ENCODE results near the gene CPAMD8. TPM values are rescaled to one million over a fixed set of nuclear protein-coding genes. Genes with fewer than 3 reads are reported as not detected.

CPAMD8 gene
- total and polyA plus RNA-seq, 2 of the 8 experiments (the other 6 are each of a cell fraction or from before 2014, with no cell fraction given): 6.1 to 9.2 TPM

GRCh38 chr19:16978839-16979802 is 47.5 kb downstream of the CPAMD8 start:
- DNase-seq (ENCODE audit: low read depth in 1 of 2, low spot score in 2 of 2): no peak
- Histone ChIP-seq H3K79me1 (ENCODE audit: low read depth, low read length) (no peaks in the 10 kb centered on the region), H2BK120ac (replicated peaks; ENCODE audit: low read depth, low read length) (no peak overlapping the region), H3K27ac (ENCODE audit: low read depth, low read length) (no peak overlapping the region), H3K23me2 (ENCODE audit: low read depth, low read length) (peaks cover 10% of the 10 kb centered on the region; the same call in 1 of the 2 replicates), H3K27me3 (replicated peaks in 1 of 4; ENCODE audit: control insufficient read depth in 3 of 4, extremely low read depth in 1 of 4, insufficient read depth in 3 of 4, low read length in 3 of 4) (no peaks in the 10 kb centered on the region), H3K4me2 (ENCODE audit: insufficient read depth in 1 of 2, low read depth in 2 of 2, low read length in 2 of 2) (no peak overlapping the region), H2BK5ac (ENCODE audit: low read depth, low read length) (no peak overlapping the region), H3K18ac (ENCODE audit: extremely low read depth, low read length) (no peak overlapping the region), H3K9me3 (ENCODE audit: insufficient read depth in 2 of 2, low read depth in 1 of 2, low read length in 1 of 2) (peaks cover 0 to 2% of the 10 kb centered on the region in 2 experiments; a peak in 1 of 4 replicates), H3K36me3 (ENCODE audit: control insufficient read depth in 2 of 4, insufficient read depth in 4 of 4, low read length in 3 of 4) (no peaks in the 10 kb centered on the region), H2BK15ac (ENCODE audit: low read length) (no peak overlapping the region), H3K4me3 (ENCODE audit: extremely low read depth in 1 of 4, insufficient read depth in 2 of 4, low read depth in 3 of 4, low read length in 4 of 4) (no peak overlapping the region), H3K14ac (ENCODE audit: insufficient read length) (no peak overlapping the region), H3K23ac (ENCODE audit: insufficient read length) (no peak overlapping the region), H4K5ac (ENCODE audit: insufficient read length, low read depth, low read length) (no peak overlapping the region), H4K8ac (ENCODE audit: extremely low read depth, insufficient read depth, low read length) (no peak overlapping the region), H4K20me1 (replicated peaks in 1 of 2; ENCODE audit: control insufficient read depth in 1 of 2, insufficient read depth in 2 of 2, low read length in 2 of 2) (peaks cover 0 to 6% of the 10 kb centered on the region in 2 experiments), H3K9ac (replicated peaks in 1 of 4; ENCODE audit: extremely low read depth in 1 of 4, low read depth in 3 of 4, low read length in 3 of 4) (no peak overlapping the region), H2AFZ (ENCODE audit: low read length) (no peak overlapping the region), H3K79me2 (ENCODE audit: control insufficient read depth in 1 of 2, insufficient read depth in 2 of 2, low read length in 2 of 2) (no peaks in the 10 kb centered on the region), H3K56ac (replicated peaks; ENCODE audit: insufficient read length, low read depth, low read length) (peak overlapping the region; percentile 75), H2BK12ac (ENCODE audit: low read depth, low read length) (no peak overlapping the region), H2BK20ac (ENCODE audit: low read length) (no peak overlapping the region), H2AK5ac (ENCODE audit: low read depth, low read length) (no peak overlapping the region), H3K4me1 (replicated peaks in 1 of 4; ENCODE audit: control insufficient read depth in 3 of 4, insufficient read depth in 4 of 4, low read length in 3 of 4) (no peaks in the 10 kb centered on the region), H3K4ac (replicated peaks; ENCODE audit: insufficient read length, low read depth, low read length) (no peak overlapping the region), H4K91ac (replicated peaks; ENCODE audit: insufficient read length, low read length) (no peak overlapping the region)
- WGBS, 2 experiments (ENCODE audit: extremely low coverage in 1 of 2, insufficient coverage in 1 of 2, insufficient read length in 1 of 2, insufficient replicate concordance in 2 of 2, low coverage in 1 of 2, low lambda C conversion rate in 2 of 2, missing lambda C conversion rate in 1 of 2): 90 to 100% methylated on average over 1 of the region's 1 CpG
- ChIA-PET CTCF (ENCODE audit: partially characterized antibody) (no interaction called here), POLR2A (ENCODE audit: partially characterized antibody) (no interaction called here)
- FAIRE-seq: no peak
- no peak for TF ChIP-seq SIX5 (IDR thresholded peaks at IDR 0.05; ENCODE audit: low read depth, low read length)
- no peak for TF ChIP-seq CBX8 (IDR thresholded peaks at IDR 0.05; ENCODE audit: borderline replicate concordance, low read depth, low read length)
- no peak for TF ChIP-seq EGR1 (IDR thresholded peaks at IDR 0.05; ENCODE audit: borderline replicate concordance, low read depth, low read length)
- no peak for TF ChIP-seq JUND (IDR thresholded peaks at IDR 0.05; ENCODE audit: low read length)
- no peak for TF ChIP-seq POU5F1 (IDR thresholded peaks at IDR 0.05; ENCODE audit: low read depth, low read length)
- TF ChIP-seq RXRA (IDR thresholded peaks at IDR 0.05; ENCODE audit: insufficient read depth, low read depth, low read length): no peak
- no peak for TF ChIP-seq POLR2AphosphoS5 (IDR thresholded peaks at IDR 0.05; ENCODE audit: low read depth, low read length)
- no peak for TF ChIP-seq FOSL1 (IDR thresholded peaks at IDR 0.05; ENCODE audit: insufficient read depth, low read depth, low read length)
- TF ChIP-seq HDAC2 (IDR thresholded peaks at IDR 0.05; ENCODE audit: borderline replicate concordance in 1 of 2, low read depth in 2 of 2, low read length in 2 of 2): no peak

Data from H1 (cell line).